NCI-H2107 treated with DMSO at 0.1 percent for 48 hours (cell line): Measurements from ENCODE around the gene IREB2.
"Not testable (repeated sequence)": the region's sequence is repeated elsewhere in the genome, so short reads cannot be mapped to it uniquely, and the experiment has no call there.

Experiments
- DNase-seq: peaks from one replicate; lab custom pipeline; 2025; ENCODE audit not compliant: unreplicated experiment; lab: John Stamatoyannopoulos, UW

The IREB2 gene

DNA sequence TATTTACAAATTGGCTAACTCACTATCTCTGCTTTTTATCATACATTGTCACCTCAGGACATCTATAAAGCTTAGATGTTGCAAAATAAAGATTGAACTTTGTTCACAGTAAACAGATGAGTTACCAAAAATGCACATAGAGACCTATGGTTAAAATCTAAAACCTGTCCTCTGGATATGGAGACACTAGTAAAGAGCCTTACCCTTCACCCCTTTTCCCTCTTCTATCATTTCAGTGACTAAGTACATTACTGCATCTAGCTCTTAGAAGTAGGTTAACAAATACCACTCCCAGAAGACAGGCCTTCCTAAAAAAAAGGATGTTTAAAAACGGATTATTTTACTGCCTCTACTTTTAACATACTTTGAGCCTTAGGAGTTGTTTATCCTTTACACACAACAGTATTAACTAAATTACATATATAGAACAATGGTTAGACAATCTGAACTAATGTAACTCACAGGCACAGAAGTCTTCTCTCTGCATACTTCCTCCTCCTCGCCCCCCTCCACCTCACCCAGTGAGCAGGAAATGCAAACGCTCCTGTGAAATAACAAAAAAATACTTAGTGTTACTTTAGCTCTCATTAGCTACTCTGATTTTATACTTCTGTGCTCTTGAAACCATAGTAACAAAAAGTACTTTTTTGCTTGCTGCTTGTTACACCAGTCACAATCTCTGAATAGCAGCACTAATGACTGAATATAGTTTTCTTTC is 23.3 kb downstream of the IREB2 start:
- DNase-seq = no peak

DNA sequence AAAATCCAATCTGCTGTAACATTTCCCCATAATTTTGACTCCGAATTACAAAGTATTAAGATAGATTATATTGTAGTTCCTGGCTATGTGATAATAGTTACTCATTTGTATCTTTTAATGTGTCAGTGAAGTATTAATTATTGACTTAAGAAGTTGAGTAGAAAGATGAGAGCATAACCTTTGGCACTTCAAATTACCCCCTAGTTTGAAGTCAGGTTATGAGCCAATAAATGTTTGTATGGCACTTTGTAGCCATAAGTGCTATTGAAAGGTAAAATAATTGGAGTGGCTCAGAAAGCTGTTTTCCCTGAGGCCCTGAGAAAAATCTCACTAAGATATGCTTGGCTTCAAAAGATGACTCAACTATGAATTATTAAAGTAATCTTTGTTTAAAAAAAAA is 31.0 kb downstream of the IREB2 start:
- no peak for DNase-seq

DNA sequence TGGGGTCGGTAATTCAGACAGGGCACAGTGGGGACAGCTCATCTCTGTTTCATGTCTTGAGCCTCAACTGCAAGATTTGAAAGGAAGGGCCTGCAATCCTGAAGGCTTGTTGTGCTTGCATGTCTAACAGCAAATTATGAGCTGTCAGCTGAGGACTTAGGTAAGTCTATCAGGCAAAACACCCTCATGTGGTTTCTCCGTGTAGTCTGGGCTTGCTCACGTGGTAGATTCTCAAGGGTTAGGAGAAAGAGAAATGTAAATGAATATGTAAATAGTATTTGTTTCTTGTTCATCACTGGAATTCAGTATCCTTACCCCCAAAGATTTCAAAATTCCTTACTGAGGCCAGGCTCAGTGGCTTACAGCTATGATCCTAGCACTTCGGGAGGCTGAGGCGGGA is 39.3 kb downstream of the IREB2 start:
- DNase-seq = no peak

DNA sequence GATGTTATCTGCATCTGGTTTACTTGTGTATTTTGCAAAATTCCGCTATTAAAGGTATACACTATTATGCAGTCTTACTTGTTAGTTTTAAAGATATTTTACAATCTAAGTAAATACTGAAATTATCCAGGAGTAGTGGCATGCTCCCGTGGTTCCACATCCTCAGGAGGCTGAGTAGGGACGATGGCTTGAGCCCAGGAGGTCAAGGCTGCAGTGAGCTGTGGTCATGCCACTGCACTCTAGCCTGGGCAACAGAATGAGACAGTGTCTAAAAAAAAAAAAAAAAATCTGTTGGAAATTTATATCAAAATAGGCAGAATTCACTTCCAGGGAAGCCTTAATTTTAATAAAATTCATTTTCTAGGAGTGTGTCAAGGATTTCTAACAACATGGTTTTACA is 41.6 kb downstream of the IREB2 start:
- DNase-seq = no peak

DNA sequence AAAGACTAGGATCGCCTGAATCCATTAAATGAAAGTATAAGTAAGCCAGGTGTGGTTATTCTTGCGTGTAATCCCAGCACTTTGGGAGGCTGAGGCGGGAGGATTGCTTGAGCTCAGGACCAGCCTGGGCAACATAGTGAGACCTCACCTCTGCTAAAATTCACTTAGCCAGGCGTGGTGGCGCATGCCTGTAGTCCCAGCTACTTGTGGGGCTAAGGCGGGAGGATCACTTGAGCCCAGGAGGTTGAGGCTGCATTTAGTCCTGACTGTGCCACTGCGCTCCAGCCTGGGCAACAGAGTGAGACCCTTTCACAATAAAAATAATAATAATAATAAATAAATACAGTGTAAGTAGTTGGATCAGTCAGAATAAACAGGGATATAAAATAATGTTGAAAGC is 43.9 kb downstream of the IREB2 start:
- no peak for DNase-seq

DNA sequence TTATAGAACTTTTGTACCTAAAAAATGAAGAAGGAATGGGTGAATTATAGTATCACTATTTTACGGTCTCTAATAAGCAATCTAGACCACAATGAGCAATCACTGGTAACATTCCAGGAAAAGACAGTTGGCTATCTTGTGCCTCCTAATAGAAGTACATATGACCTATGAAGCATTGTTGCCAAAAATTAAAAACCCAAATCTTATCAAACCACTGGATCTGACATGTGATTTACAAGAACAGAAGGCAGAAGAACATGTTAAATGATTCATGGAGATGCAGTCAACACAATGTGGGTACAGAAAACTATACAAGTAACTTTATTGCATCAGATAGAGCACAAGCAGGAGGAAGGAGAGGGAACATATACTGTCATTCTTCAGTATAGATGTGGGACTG is 54.9 kb downstream of the IREB2 start:
- no peak for DNase-seq

DNA sequence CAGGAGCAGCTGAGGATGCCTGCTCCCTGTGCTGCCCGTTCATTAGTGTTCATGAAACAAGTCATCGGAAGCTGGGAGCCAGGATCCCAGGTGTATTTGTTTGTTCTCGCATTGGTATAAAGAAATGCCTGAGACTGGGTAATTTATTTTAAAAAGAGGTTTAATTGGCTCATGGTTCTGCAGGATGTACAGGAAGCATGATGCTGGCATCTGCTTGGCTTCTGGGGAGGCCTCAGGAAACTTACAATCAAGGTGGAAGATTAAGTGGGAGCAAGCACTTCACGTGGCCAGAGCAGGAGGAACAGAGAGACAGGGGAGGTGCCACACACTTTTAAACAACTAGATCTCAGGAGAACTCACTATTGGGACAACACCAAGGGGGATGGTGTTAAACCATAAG is 63.8 kb downstream of the IREB2 start:
- no peak for DNase-seq

DNA sequence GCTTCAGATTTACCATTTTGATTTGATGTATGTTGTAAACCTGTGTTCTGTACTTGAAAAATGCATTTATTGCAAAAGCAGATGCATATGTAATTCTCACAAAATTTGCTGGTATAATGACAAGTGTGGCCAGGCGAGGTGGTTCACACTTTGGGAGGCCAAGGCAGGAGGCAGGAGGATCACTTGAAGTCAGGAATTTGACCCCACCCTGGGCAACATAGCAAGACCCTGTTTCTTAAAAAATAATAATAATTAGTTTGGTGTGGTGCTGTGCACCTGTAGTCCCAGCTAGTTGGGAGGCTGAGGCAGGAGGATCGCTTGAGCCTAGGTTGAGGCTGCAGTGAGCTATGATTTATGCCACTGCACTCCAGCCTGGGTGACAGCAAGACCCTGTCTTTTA is 64.6 kb downstream of the IREB2 start:
- DNase-seq = no peak

DNA sequence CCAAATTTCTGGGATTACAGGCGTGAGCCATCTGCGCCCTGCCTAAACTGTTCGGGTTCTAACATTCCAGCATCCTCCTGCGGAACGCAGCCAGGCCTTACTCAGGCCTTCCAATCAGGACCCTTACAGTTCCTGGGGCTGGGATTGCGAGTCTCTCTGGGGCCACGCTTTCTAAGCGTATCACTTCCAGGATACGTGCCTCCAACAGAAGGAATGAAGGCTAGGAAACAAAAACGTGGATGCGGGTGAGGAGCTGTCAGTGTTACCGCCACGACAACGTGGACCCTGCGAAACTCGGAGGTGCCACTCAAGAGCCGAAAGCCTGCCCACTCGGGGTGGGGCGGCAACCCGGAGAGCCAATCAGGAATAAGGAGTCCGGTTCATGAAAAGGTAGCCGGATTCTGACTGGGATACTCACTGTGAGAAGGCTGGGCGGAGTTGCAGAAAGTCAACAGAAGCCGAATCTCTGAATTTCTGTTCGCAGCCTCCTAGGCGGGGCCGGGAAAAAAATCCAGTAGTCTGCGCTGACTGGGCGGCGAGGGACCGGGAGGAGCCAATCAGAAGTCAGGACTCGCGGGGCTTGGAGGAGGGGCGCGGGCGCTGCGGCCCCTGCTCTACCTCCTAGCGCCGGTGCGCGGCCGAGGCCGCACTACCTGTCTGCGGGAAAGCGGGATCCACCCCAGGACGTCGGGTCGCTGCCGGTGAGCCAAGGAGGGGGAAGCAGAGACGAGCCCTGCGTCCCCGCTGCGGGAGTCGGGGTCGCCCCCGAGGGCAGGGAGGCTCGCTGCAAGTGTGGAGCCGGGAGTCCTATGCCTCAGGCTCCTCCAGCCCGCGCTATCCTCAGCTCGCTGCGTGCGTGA is 69.2 kb downstream of the IREB2 start, which contains the start of gene HYKK:
HYKK (plus strand) TSS at position 607 of the 860 bp plus-strand sequence. CDS start 5,512 bp downstream, outside the sequence.
- peak; percentile 93 for DNase-seq

DNA sequence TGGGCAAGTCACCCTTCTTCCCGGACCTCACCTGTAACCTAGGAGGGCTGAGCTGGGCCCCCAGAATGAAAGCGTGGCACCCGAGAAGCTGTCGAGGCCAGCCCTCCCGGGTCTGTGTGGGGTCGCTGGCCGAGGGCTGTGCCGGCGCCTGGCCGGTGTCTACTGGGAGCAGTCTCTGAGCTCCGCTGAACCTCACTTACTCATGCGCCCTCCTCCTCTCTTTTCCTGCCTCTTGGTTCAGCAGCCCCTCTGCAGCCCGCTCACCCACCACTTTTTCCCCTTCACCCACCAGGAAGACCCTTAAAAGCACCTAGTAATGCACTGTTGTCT is 69.8 kb downstream of the IREB2 start:
- DNase-seq = no peak

DNA sequence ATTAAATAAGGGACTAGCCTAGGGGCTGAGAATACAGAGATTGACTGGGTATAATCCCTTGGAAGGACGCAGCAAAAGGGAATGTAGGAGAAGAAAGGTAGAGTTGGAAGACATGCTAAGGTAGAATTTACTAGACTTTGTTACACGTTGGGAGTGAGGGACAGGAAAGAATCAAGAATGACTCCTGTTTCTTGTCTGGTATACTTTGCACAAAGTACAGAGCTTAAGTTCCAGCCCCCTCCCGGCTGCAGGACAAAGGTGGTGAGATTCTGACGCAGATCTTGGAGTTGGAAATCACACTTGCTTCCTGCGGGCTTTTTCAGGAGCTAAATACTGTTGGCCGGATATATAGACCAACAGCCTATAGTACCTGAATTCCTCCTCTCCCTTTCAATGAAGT is 70.3 kb downstream of the IREB2 start:
- DNase-seq = no peak

DNA sequence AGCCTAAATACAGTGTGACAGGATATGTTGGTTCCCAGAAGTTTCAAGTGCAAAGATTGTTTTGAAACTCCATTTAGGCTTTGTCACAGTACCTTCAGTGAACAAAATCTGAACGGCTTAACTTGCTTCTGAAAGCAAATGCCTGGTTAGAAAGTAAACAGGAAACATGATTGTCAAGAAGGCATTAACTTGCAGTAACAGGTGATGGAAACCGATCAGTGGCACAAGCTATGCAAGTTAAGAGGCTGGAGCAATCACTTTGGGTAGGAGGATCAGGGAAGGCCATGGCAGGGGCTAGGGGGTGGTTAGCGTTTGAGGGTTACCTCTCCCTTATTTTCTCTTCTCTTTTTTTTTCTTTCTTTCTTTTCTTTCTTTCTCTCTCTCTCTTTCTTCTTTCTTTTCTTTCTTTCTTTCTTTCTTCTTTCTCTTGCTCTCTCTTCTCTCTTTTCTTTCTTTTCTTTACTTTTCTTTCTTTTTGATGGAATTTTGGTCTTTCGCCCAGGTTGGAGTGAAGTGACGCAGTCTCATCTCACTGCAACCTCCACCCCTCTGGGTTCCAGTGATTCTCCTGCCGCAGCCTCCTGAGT is 71.8 kb downstream of the IREB2 start:
- DNase-seq = no peak

DNA sequence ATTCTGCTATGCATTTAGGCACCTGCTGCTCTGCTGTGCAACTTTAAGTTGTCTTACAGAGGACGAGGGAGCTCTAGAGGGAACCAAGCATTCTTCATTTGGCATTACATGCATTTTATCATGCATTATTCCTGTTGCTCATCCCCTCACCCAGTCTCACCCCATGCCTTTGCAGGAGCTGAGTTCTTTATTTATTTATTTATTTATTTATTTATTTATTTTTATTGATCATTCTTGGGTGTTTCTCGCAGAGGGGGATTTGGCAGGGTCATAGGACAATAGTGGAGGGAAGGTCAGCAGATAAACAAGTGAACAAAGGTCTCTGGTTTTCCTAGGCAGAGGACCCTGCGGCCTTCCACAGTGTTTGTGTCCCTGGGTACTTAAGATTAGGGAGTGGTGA is 82.0 kb downstream of the IREB2 start:
- DNase-seq = not testable (repeated sequence)

DNA sequence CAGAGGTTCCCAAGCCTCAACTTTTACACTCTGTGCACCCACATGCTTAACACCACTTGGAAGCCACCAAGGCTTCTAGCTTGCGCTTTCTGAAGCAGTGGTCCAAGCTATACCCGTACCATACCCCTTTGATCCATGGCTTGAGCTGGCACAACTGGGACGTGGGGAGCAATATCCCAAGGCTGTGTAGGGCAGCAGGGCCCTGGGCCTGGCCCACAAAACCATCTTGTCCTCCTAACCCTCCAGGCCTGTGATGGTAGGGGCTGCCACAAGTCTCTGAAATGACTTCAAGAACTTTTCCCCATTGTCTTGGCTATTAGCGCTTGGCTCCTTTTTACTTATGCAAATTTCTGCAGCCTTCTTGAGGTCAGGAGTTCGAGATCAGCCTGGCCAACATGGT is 86.2 kb downstream of the IREB2 start:
- DNase-seq = no peak

DNA sequence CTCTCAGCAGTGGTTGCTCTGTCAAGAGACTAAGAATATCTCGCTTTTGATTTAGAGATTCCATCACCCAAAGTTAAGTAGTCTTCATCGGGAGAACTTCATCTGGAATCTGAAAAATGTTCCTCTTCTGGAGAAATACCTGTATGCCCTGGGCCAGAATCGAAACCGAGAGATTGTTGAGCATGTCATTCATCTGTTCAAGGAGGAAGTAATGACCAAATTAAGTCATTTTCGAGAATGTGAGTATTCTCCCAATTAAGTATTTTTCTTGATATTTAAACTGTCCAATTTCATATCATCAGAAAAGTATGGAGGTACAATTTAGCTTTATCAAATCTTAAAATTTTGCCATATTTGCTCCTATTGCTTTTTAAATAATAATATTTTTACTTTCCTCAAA is 89.3 kb downstream of the IREB2 start:
- DNase-seq = no peak

DNA sequence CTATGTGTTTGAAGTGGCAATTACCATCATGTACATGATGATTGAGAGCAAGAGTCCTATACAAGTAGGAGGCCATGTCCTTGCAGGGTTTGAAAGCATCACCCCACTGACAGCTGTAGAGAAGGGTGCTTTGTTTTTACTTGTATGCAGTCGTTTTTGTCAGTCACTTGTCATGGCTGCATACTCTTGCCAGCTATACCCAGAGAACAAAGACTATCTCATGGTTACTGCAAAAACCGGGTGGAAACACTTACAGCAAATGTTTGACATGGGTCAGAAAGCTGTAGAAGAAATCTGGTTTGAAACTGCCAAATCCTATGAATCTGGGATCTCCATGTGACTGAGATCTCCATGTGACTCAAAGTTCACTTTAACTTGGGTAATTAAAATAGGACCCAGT is 95.3 kb downstream of the IREB2 start:
- DNase-seq = no peak

DNA sequence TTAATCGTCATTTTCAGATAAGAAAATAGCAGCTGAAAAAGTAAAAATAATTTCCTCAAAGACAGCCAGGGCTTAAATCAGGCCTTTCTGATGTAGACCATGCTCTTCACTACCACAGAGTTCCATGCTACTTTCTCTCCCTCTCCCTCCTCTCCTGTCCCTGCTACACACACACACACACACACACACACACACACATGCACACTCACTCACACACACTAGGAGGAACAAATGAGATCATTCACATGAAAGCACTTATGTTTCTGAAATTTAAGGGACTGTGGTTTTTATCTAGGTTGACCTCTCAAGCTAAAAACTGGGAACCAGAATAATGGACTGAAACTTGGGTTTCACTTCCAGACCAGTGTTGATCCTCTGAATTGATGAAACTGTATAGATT is 98.1 kb downstream of the IREB2 start:
- no peak for DNase-seq

DNA sequence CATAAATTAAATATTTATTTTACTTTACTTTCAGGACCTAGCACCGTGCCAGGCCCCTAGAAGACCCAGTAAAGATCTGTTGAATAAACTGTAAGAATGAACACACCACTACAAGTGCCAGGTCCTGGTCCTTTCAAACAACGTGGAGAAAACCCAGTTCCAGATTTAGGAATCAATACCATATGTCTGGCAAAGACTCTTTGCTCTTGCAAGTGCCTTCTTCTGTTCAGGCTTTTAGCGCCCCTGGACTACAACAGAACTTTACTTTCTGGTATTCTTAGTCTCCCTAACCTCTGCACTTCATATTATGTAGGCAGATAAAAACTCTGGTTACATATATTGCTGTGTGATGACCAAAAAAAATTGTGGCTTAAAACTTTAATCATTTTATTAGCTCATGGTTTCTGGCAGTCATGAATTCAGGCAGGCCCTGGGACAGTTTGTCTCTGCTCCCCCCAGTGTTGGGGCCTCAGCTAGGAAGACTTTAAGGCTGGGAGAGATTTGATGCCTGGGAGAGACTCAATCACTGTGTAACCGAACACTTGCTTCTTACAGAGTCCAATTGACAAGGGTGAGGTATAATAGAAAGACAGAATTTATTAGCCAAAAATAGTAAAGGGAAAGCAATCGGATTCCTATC is 99.4 kb downstream of the IREB2 start:
- no peak for DNase-seq

DNA sequence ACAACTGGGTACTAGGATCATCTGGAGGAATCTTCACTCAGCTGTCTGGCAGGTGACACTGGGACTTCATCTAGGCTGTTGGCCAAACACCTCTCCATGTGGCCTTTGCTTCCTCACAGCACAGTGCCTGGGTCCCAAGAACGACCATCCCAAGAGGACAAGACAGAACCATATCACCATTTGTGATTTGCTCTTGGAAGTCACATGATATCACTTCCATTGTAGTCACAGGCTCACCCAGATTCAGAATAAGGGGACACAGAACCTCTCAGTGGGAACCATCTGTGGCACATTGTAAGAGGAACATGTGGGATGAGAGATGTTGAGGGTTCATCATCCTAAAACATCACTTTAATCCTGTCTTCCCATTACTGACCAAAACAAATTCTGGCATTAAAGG is 100.3 kb downstream of the IREB2 start:
- no peak for DNase-seq

DNA sequence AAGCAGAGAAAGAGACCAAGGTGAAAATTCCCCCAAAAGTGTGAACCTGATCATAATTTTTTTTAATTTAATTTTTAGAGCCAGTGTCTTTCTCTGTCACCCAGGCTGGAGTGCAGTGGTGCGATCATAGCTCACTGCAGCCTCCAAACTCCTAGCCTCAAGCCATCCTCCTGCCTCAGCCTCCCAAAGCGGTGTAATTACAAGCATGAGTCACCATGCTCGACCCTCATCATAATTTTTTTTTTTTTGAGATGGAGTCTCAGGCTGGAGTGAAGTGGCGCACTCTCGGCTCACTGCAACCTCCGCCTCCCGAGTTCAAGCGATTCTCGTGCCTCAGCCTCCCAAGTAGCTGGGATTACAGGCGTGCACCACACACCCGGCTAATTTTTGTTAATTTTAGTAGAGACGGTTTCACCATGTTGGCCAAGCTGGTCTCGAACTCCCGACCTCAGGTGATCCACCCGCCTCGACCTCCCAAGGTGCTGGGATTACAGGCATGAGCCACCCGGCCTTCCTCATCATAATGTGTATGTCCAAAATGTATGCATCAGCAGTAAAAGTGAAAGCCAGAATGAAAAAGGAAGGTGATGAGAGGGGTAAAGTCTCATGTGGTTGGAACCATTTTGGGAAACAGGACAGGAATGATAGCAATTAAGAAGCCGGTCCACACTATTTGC is 101.6 kb downstream of the IREB2 start:
- DNase-seq = not testable (repeated sequence)
